Lower lobe of right lung (tissue), 2 donors: ENCODE results near the gene HDAC3. TPM values are rescaled to one million over a fixed set of nuclear protein-coding genes. Genes with fewer than 3 reads are reported as not detected.

ENCODE experiments used
- ATAC-seq, 2 donors: fragments of 200-7000 bp; cut with Tn5 transposase; one replicate each; pipeline ENCODE4 v1.9.1; 2020 to 2022; ENCODE audit warnings: mild to moderate bottlenecking in 2 of 2, moderate library complexity in 2 of 2
- DNase-seq: peaks from one replicate; pipeline ENCODE4 v3.0.0-alpha.2; 2020
- H3K27ac ChIP-seq: fragments of 200-600 bp; one replicate; pipeline ENCODE4 v1.8.0; 2022
- H3K27me3 ChIP-seq: fragments of 200-600 bp; one replicate; pipeline ENCODE4 v1.8.0; 2022; ENCODE audit warnings: low read depth
- H3K36me3 ChIP-seq: fragments of 200-600 bp; one replicate; pipeline ENCODE4 v1.8.0; 2022; ENCODE audit warnings: mild to moderate bottlenecking
- H3K4me1 ChIP-seq: fragments of 200-600 bp; one replicate; pipeline ENCODE4 v1.8.0; 2022
- H3K4me3 ChIP-seq: fragments of 200-600 bp; one replicate; pipeline ENCODE4 v1.8.0; 2022; ENCODE audit warnings: mild to moderate bottlenecking
- H3K9me3 ChIP-seq: fragments of 200-600 bp; one replicate; pipeline ENCODE4 v1.8.0; 2022
- CTCF ChIP-seq: fragments of 200-600 bp; IDR thresholded peaks from one replicate; pipeline ENCODE4 v1.8.0; 2022; ENCODE audit warnings: antibody characterized with exemption, mild to moderate bottlenecking
- intact Hi-C: fragments of 100-400 bp; cut with DNase I; formaldehyde crosslinking; loops from one replicate; pipeline ENCODE4 v1.11.0; 2022
- total RNA-seq: library from RNA; stranded (reverse); fragmentation: NEBNext Ultra II Directional; extraction: Animal tissue kit (Norgen Biotek cat#: 25700); gene quantifications from one replicate; pipeline ENCODE4 v1.2.1, GENCODE V29; 2021
- donor health status: DM: no; HTN: yes; CAD: no; lungs with severe emphysema.

HDAC3 gene
- total RNA-seq, 1 donor from 2014 or later = 45.8 TPM

DNA sequence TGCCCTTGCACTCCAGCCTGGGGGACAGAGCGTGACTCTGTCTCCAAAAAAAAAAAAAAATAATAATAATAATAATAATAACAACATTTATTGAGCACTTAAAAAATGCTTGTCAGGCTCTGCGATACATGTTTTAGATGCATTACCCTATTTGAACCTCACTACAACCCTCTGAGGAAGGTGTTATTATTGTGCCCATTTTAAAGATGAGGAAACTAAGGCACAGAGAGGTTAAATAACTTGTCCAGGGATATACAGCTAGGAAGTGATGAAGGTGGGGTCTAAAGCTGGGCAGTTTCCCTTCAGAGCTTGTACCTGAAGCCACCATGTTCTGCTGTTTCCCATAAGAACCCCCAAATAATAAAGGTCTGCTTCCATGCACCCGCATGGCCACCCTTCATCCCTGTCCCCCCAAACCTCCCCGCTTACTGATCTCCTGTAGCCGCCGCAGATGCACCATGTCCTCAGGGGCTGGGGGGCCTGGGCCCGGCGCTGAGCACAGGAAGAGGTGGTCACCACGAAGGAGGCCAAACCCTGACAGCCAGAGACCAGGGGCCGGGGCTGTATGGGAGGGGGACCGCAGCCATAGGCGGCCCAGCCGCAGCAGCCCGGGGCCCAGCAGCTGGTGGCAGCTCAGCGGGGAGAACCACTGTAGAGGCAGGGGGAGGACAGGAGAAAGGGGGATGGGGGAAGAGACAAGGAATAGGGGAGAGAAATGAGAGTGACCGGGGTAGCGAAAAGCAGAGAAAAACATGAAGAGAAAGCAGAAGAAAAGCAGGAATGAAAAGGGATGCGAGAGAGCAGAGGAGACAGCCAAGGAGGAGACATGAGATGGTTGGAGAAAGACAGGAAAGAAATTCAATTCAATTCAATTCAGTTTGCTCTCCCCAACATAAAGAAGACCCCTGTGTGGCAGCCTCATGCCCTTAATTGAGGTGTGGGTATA lies 29.6 kb upstream of the HDAC3 start:
- peaks cover 7% of the 10 kb centered on the region for H3K4me1 ChIP-seq
- ATAC-seq = no peak
- intact Hi-C loops = no loop called here
- no peak overlapping the region for H3K27ac ChIP-seq
- peaks cover 57% of the 10 kb centered on the region for H3K36me3 ChIP-seq
- no peak for DNase-seq
- no peak for TF ChIP-seq CTCF
- no peak overlapping the region for H3K4me3 ChIP-seq
- H3K9me3 ChIP-seq = no peaks in the 10 kb centered on the region
- H3K27me3 ChIP-seq = no peaks in the 10 kb centered on the region

DNA sequence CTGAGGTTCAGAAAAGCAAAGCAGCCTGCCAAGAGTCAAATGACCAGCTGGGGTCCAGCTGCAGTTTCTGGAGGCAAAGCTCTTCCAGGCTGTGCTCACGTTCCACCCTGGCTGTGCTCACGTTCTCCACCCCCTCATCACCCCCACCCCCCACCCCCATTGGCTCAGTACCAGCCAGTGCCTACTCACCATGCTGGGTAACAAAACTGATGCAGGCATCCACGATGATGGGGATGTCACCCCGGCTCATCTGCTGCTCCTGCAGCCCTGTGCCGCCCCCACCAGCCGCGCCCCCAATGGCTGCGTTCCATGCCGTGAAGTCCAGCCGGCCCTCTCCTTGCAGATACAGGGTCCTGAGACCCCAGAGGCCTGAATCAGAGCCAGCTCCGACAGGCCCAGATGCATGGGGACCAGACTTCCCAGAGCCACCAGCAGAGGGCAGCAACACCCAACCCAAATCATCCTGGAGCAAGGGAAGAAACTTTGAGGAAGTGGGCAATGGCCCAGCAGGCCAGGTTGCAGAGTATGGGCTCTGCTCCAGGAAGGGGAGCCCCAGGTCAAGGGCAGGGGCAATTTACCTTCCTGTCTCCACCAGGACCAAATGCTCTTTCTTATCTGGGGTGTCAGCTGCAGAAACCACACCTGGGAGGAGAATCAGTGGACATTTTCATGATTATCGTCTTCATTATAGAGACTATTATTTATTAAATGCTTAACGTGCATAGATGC lies 28.2 kb upstream of the HDAC3 start:
- ATAC-seq (peak; percentile 94 to 95), DNase-seq (peak; percentile 86)
- H3K27me3 ChIP-seq = no peaks in the 10 kb centered on the region
- no peak overlapping the region for H3K27ac ChIP-seq
- H3K4me3 ChIP-seq = no peak overlapping the region
- peak; percentile 97 for TF ChIP-seq CTCF
- H3K9me3 ChIP-seq = no peaks in the 10 kb centered on the region
- peaks cover 7% of the 10 kb centered on the region for H3K4me1 ChIP-seq
- peaks cover 52% of the 10 kb centered on the region for H3K36me3 ChIP-seq
- intact Hi-C loops = no loop called here

DNA sequence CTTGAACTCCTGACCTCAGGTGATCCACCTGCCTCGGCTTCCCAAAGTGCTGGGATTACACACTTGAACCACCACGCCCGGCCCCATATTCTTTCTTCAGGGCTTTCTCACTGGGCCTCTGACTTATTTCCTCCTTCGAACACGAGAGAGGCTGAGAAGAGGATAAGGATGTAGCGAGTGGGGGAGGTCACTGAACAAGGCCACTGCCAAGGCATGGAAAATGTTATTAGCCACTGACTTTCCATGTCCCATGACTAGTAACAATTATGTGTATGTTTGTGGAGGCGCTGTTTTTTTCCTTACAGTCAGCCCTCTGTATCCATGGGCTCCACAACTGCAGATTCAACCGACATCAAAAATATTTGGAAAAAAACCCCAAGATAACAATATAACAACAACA lies 26.9 kb upstream of the HDAC3 start:
- Histone ChIP-seq H3K9me3 (no peaks in the 10 kb centered on the region), H3K36me3 (peaks cover 50% of the 10 kb centered on the region), H3K27ac (no peak overlapping the region), H3K4me3 (no peak overlapping the region), H3K27me3 (no peaks in the 10 kb centered on the region), H3K4me1 (peaks cover 7% of the 10 kb centered on the region)
- ATAC-seq = no peak
- no peak for TF ChIP-seq CTCF
- no peak for DNase-seq
- intact Hi-C loops = no loop called here

DNA sequence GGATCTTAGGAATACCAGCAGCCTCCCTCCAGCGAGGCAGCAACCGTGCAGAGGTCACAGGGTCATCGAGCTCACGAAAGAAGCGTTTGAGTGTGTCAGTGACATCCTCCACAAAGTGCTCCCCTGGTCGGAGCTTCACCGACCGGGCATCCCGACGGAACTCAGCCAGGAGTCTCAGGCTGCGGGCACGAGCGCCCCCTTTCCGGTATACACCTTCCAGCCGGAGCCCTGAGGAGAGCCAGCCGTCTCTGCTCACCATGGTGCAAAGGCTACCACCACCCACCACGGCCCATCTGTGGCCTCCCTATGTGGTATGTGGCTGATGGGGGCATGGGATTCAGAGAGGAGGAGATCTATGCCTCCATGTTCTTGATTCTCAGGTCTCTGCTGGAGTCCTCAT lies 25.4 kb upstream of the HDAC3 start:
- Histone ChIP-seq H3K9me3 (no peaks in the 10 kb centered on the region), H3K27ac (no peak overlapping the region), H3K4me3 (no peak overlapping the region), H3K27me3 (no peaks in the 10 kb centered on the region), H3K4me1 (peaks cover 7% of the 10 kb centered on the region), H3K36me3 (peaks cover 62% of the 10 kb centered on the region)
- TF ChIP-seq CTCF = no peak
- no peak for DNase-seq
- intact Hi-C loops = no loop called here
- no peak for ATAC-seq

GRCh38 chr5:141657937-141658545 lies 21.4 kb upstream of the HDAC3 start:
- no peak for TF ChIP-seq CTCF
- Histone ChIP-seq H3K4me1 (no peaks in the 10 kb centered on the region), H3K27me3 (no peaks in the 10 kb centered on the region), H3K9me3 (no peaks in the 10 kb centered on the region), H3K36me3 (peaks cover 72% of the 10 kb centered on the region), H3K27ac (no peak overlapping the region), H3K4me3 (no peak overlapping the region)
- intact Hi-C loops = no loop called here
- ATAC-seq = no peak
- DNase-seq = no peak
